ENCODE results near the gene MPP3. TPM values are rescaled to one million over a fixed set of nuclear protein-coding genes. Genes with fewer than 3 reads are reported as not detected.
A peak's percentile ranks its signal among the peaks of the same experiment; 100 is the strongest.

Gene MPP3
- total and polyA plus RNA-seq, 2 donors (not counting 1 experiment from before 2014, with no cell fraction given): 0.16 TPM; not detected in 1

DNA sequence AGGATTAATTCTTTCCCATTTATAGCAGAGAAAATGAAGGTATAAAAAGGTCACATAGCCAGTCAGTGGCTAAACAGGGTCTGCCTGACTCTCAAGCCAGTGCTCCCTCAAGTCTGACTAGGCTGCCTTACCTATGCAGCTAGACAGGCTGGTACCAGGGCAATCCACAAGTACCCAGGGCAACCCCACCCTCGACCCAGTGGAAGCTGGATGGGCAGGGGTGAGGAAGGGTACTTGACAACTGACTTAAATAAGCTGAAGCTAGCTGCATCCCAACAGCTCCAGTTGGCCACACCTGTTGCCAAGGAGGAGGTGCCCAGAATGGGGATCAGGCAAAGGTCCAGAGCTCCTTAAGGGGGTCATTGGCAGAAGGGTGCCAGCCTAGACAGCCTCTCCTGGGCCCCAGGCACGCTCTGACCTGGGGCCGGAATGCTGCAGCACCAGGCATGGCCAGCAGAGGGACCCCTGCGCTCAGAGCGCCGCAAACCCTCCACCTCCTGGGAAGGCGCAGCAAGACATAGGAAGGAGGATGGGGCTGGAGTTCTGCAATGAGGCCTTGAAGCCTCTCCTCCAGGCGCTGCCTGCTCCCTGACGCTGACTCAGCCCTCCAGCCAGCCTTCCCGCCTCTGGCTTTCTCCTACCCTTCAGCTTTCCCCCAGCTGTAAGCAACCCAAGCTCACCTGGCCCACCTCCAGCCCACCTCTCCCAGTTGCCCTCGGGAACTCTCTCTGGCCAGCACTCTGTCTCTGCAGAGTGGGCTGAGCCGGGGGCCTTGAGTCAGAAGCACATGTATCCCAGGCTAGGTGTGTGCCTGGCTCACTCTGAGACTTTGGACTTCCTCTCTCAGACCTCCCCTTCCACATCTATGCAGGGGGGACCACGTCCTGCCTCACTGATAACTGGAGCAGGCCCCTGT lies 45.6 kb upstream of the MPP3 start:
- CTCF ChIA-PET: interaction anchor here (0.9 to 3.2 kb wide), 17 partner anchors 10 to 165 kb away, joined by 3 to 11 read pairs (median 5); partner anchors contain the start of gene PPY
- POLR2A ChIA-PET: no interaction called here
- Histone ChIP-seq H3K36me3 (replicated peaks in 1 of 2; ENCODE audit: control extremely low read depth in 1 of 2, control insufficient read depth in 1 of 2, extremely low read depth in 1 of 2, insufficient read depth in 2 of 2, low read length in 1 of 2) (no peaks in the 10 kb centered on the region), H3K4me1 (ENCODE audit: control insufficient read depth in 2 of 2, insufficient read depth in 2 of 2, low read length in 2 of 2) (peaks cover 0 to 3% of the 10 kb centered on the region in 2 donors), H3K9ac (ENCODE audit: low read length) (no peak overlapping the region), H3K27me3 (replicated peaks in 1 of 4; ENCODE audit: control extremely low read depth in 1 of 4, control insufficient read depth in 3 of 4, insufficient read depth in 4 of 4, low read length in 3 of 4) (peaks cover 0 to 22% (median 3%) of the 10 kb centered on the region in 4 experiments), H3K79me2 (ENCODE audit: control insufficient read depth, insufficient read depth, low read length) (no peaks in the 10 kb centered on the region), H4K20me1 (ENCODE audit: control insufficient read depth, insufficient read depth, low read length, poor library complexity, severe bottlenecking) (no peaks in the 10 kb centered on the region), H2AFZ (ENCODE audit: insufficient read depth, low read depth, low read length, poor library complexity, severe bottlenecking) (no peak overlapping the region), H3K9me3 (ENCODE audit: control extremely low read depth in 1 of 3, control insufficient read depth in 2 of 3, insufficient read depth in 1 of 3, low read length in 2 of 3) (peaks cover 0 to 5% (median 0%) of the 10 kb centered on the region in 3 donors), H3K27ac (ENCODE audit: low read length in 2 of 2) (no peak overlapping the region), H3K4me3 (ENCODE audit: control extremely low read depth in 1 of 5, extremely low read depth in 1 of 5, insufficient read depth in 1 of 5, low read depth in 2 of 5, low read length in 4 of 5) (no peak overlapping the region), H3K4me2 (replicated peaks; ENCODE audit: low read depth, low read length, poor library complexity, severe bottlenecking) (no peak overlapping the region)
- Mint-ChIP-seq H3K4me3 (no peak overlapping the region), H3K27me3 (peaks cover 26% of the 10 kb centered on the region), H3K9me3 (ENCODE audit: insufficient read depth) (no peaks in the 10 kb centered on the region), H3K27ac (no peak overlapping the region), H3K4me1 (no peaks in the 10 kb centered on the region)
- TF ChIP-seq, protein P1, sequence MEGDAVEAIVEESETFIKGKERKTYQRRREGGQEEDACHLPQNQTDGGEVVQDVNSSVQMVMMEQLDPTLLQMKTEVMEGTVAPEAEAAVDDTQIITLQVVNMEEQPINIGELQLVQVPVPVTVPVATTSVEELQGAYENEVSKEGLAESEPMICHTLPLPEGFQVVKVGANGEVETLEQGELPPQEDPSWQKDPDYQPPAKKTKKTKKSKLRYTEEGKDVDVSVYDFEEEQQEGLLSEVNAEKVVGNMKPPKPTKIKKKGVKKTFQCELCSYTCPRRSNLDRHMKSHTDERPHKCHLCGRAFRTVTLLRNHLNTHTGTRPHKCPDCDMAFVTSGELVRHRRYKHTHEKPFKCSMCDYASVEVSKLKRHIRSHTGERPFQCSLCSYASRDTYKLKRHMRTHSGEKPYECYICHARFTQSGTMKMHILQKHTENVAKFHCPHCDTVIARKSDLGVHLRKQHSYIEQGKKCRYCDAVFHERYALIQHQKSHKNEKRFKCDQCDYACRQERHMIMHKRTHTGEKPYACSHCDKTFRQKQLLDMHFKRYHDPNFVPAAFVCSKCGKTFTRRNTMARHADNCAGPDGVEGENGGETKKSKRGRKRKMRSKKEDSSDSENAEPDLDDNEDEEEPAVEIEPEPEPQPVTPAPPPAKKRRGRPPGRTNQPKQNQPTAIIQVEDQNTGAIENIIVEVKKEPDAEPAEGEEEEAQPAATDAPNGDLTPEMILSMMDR (IDR thresholded peaks at IDR 0.05): peak; percentile 98
- TF ChIP-seq EZH2 (IDR thresholded peaks at IDR 0.05; ENCODE audit: borderline replicate concordance, insufficient read depth, low read depth, low read length, poor library complexity, severe bottlenecking): no peak
- peak; percentile 76 for DNase-seq
- intact Hi-C loops (cut with micrococcal nuclease): no loop called here
- 35% methylated on average over 9 of the region's 13 CpGs for WGBS (ENCODE audit: insufficient coverage)
- peak; percentile 93 for ATAC-seq (ENCODE audit: low read depth)
